Measurements from ENCODE around the gene ELFN2.

GRCh38 chr22:37379722-37380121 is 47.6 kb downstream of the ELFN2 start:
- TF ChIP-seq CTCF (IDR thresholded peaks at IDR 0.05; ENCODE audit: poor library complexity): no peak
- no peak for TF ChIP-seq EZH2 (IDR thresholded peaks at IDR 0.05; ENCODE audit: borderline replicate concordance)
